HK-2 (cell line): ENCODE data around the gene HAP1.
"Not testable (repeated sequence)": the region's sequence is repeated elsewhere in the genome, so short reads cannot be mapped to it uniquely, and the experiment has no call there.

Source experiments
- DNase-seq: peaks from one replicate; pipeline ENCODE4 v3.0.0-alpha.2; 2018; ENCODE audit not compliant: unreplicated experiment

Gene HAP1, protein sequence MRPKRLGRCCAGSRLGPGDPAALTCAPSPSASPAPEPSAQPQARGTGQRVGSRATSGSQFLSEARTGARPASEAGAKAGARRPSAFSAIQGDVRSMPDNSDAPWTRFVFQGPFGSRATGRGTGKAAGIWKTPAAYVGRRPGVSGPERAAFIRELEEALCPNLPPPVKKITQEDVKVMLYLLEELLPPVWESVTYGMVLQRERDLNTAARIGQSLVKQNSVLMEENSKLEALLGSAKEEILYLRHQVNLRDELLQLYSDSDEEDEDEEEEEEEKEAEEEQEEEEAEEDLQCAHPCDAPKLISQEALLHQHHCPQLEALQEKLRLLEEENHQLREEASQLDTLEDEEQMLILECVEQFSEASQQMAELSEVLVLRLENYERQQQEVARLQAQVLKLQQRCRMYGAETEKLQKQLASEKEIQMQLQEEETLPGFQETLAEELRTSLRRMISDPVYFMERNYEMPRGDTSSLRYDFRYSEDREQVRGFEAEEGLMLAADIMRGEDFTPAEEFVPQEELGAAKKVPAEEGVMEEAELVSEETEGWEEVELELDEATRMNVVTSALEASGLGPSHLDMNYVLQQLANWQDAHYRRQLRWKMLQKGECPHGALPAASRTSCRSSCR

DNA sequence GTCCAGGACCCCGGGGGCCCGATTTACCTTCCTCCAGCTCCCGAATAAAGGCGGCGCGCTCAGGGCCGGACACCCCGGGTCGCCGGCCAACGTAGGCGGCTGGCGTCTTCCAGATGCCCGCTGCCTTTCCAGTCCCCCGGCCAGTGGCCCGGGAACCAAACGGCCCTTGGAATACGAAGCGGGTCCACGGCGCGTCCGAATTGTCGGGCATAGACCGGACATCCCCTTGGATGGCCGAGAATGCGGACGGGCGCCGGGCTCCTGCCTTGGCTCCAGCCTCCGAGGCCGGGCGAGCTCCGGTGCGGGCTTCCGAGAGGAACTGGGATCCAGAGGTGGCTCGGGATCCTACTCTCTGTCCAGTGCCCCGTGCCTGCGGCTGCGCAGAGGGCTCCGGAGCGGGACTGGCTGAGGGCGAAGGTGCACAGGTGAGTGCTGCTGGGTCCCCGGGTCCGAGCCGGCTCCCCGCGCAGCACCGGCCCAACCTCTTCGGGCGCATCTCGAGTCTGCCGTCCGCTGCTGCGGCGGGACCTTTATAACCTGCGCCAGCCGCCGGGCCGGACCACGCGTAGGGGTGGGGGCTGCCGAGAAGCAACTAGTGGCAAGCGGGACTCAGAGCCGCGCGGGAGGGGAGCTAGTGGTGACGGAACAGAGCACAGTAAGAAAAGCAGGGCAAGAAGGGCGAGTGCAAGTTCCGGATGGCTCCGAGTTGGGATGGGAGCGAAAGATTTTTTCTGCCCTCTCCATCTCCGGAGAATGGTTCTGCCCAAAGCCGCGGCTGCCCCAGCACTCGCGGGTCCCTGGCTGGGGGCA is at the start of gene HAP1:
HAP1 (minus strand) TSS at position 505 of the 810 bp plus-strand sequence; CDS start at position 496, 9 bp downstream.
- peak; percentile 46 for DNase-seq

DNA sequence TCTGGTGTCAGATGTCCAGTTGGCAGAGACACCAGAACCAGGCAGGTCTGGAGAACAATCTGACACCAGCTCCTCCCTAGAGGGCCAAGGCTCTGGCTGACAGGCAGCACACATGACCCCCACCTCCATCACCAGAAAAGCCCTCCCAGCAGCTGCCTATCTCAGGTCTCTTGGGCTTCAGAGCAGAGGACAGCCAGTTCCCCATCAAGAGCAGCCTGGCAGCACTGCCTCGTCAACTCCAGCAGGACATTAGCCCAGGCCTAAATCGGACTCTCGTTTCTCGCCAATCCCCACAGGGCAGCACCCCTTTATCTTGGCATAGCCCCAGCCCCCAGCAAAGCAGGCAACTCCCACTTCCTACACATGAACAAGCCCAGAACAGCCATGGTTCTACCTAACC is 47.7 kb upstream of the HAP1 start:
- DNase-seq = no peak

DNA sequence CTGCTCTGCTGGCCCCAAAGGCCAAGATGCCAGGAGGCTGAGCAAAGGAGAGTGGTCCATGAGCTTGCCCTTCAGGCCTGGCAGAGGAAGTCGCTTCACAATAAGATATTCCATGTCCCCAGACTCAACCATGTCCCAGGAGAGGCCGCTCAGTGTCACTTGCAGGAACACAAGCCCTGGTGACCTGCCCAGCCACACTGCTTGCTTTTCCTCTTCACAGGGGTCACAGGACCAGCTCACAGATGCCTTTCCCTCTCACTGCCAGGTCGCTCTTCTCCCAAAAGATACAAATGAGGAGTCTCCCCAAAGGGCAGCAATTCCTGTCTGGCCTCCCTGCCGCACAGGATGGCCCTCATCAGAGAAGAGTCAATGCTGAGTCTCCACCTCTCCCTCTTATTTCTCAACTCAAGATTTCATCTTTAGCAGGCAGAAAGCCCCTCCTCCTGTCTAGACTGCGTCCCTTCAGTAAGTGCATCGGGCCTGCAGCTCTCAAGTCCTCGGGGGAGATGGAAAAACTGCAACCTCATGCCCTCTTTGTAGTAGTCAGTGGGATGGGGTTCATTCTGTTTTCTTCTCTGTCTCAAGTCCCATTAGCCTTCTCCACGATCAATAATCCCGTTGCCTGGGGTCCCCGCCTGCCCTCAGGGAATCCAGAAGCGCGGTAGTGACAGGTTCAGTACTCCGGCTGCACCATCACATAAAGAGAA is 47.1 kb upstream of the HAP1 start:
- DNase-seq = no peak

DNA sequence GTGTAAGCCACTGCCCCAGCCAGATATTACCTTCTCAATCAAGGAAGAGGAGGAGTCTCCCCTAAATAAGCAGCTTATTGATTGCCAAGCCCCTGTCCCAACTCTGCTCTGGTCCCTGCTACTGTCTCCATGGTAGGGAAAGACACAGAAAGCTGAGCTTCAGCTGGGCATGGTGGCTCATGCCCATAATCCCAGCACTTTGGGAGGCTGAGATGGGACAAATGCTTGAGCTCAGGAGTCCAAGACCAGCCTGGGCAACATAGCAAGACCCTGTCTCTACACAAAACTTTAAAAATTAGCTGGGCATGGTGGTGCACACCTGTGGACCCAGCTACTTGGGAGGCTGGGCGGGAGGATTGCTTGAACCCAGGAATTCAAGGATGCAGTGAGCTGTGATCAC is 45.5 kb upstream of the HAP1 start:
- no peak for DNase-seq

DNA sequence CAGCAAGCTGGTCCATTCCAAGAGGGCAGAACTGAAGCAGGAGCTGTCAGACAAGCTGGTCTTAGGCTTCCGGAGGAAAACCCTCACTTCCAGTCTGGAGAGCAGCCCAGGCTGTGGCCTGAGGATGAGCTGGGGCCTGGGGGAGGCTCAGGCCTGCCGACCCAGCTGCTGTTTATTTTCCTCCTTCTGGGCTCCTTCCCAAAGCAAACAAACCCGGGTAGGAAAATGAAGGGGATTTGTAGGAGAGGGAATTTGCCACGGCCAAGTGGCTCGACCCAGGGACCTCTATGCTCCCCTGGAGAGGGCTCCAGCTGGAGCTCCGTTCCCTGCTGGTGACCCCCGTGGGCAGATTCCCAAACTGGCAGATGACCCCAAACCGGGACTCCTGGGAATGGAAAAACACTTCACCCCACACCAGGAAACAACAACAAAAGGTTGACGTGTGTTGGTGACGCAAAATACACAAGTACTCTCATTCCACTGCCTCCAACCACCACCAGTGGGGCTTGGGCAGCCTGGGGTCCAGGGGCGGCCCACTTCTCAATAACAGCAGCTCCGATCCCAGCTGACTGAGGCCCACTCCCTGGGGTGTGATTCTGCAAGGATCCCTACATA is 43.2 kb upstream of the HAP1 start:
- peak; percentile 54 for DNase-seq

DNA sequence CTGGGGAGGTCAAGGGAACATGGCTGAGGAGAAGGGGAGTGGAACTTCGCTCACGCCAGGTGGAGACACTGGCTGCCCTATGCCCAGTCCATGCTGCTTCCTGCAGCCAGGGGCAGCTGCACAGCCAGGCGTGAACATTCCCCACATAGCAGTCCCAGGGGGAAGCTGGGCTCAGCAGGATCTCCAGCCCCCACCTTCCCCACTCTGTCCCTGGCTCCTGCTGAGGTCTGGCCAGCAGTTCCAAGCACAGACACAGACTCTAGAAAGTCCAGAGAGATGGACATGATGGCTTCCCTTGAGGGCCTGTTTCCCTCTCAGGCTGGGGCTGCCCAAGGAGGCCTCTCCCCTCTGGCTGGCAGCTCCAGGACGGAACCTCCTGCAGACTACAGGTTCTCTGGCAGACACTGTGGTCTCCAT is 42.7 kb upstream of the HAP1 start:
- DNase-seq = peak; percentile 73

DNA sequence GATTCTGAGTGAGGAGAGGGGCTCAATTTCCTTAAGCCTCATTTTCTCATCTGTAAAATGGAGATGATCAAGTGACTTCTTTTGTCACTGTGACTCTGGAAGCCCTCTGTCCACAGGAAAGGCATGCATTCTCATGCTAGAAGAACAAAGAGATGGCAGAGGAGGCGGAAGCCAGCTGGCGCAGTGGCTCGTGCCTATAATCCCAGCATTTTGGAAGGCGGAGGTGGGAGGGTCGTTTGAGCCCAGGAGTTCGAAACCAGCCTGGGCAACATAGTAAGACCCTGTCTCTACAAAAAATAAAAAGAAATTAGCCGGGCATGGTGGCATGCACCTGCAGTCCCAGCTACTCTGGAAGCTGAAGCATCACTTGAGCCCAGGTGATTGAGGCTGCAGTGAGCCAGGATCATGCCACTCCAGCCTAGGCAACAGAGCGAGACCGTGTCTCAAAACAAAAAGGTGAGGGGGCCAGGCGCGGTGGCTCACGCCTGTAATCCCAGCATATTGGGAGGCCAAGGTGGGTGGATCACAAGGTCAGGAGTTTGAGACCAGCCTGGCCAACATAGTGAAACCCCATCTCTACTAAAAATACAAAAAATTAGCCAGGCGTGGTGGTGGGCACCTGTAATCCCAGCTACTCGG is 41.9 kb upstream of the HAP1 start:
- DNase-seq = not testable (repeated sequence)

DNA sequence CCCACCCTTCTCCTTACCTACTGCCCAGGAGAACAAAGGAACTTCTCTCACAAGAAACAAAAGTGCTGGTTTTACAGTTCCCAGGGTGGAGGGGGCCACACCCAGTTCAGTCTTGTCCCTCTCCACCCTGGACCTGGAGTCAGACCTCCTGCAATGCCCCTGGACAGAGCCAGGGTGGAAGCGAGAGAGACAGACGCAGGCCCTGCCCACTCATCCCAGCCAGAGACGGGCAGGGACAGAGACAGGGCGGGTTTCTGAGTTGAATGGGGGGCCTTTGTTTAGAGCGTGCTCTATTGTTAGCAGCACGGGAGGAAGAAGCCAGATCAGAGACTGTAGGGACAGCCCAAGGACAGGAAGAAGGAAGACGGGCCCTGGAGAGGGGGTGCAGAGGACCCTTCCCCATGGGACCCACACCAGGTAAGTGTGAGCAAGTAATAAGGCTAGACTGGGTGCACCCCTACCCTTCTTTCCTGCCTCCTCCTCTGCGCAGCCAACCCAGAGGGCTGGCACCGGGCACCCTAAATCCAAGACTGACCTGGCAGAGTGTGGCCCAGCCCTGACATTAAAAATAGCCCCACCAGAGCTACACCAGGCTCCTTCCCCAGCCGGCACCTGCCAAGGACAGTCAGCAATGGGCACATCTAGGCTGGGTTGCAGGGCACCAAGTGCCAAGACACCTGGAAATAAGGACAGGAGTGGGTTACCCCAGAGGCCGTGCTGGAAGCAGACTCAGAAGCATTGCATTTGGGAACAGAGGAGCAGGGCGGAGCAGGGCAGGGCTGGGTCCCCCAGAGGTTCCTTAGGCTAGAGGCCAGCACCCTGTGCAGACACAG is 41.2 kb upstream of the HAP1 start:
- DNase-seq = no peak

DNA sequence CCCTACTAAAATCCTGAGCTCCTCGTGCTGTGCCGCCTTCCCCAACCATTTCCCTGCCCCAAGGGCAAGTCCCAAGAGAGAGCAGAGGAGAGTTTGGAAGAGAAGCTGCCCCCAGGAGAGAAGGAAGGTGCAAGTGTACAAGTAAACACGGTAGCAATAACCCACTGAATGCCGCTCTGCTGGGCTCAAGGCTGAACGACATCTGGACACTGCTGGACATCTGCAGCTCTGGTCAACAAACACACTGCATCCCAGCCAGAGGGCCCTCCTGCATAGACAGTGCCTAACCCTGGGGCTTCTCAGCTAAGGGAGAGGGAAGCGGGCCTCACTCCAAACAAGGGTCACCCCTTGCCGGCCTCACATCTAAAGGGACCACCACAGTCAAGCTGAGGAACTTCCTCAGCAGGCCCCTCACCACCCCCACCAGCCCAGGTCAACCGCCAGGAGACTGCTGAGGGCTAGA is 39.3 kb upstream of the HAP1 start:
- DNase-seq = no peak

DNA sequence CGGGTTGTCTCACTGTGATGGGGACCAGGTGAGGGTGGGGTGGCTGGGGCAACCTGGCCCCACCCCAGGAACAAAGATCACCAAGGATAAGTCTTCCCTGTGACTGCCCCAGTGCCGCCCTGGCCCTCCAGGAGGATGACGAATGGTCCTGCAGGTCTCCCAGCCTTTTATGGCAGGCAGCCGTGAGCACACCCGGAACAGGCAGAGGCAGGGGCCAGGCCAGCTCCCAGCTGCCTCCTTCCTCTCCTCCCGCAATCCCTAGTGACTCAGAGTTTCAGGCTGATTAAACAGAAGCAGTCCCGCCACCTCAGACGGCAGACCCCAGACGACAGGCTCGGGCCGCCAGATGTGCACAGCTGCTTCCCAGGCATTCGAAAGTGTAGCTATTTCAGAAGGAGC is 38.7 kb upstream of the HAP1 start:
- DNase-seq = peak; percentile 88

DNA sequence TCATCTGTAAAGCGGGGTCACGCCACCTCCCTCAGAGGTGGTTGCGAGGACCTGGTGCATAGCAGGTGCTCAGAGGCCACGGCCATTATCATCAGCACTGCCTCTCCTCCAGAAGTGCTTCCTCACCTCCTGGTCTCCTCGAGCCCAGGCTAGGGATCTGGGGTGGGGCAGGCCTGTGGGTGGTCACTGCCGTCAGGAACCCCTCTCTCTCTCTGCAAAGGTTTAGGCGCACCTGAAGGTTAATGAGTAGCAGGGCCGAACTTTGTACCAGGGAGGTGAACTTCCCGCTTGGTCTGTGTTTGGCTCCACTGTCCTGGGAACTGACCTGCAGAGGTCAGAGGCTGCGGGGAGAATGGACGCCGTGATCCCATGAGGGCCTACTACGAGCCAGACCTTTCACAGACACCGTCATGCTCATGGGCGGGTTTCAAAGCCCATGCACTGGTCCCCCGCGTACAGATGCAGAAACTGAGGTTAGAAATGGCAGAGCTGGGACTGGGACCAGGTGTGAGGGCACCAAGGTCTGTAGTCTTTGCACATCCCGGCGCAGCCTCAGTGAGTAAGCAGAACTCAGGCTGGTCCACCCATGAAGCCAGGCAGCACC is 38.2 kb upstream of the HAP1 start:
- DNase-seq = no peak

DNA sequence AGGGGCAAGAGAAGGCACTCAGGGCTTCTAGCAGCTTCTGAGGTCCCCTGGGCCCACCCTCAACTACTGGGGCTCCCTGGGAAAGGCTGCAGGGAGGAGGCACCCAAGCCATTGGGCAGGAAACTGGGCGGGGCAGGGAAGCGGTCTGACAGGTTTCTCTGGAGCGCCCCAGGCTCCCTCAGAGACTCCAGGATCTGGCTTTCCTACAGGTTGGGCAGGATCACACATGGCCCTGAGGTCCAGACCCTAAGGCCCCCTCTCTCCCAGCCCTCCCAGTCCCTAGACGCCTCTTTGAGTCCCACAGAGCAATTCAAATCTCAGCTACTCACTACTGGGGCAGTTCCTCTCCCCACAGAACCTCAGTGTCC is 37.8 kb upstream of the HAP1 start:
- DNase-seq = no peak

DNA sequence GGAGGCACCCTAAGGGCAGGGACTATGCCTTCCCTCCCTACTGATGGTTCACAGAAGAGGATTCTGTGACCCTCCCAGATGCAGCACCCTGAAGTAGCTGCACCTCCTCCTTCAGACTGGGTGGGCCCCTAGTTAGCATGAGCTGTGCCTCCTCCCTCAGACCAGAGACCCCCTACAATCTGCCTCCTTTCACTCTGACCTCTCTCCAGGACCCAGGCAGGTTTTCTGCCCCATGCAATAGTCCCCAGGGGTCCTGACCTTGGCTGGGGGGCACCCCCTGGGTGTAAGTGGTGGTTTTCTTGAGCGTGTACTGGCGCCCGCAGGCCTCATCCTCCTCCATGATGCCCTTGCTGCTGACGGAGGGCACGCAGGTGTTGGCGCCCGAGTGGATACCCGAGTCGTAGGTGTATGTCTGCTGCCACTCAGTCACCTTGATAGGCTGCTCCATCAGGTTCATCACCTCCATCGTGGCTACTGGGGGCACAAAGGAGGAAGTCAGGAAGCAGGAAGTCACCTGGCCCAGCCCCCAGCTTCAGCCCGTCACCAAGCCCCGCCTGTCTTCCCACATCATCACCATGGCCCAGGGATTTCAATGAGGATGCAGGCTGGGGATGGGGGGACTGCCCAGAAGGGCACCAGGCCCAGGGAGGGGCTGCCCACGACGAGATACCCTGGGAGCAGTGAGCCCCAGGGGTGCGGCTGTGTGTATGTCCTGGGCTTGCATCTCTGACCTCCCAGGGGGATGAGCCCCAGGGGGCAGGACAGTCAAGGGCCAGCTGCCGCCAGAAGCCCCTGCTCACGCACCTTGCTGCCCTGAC is 37.2 kb upstream of the HAP1 start:
- no peak for DNase-seq

DNA sequence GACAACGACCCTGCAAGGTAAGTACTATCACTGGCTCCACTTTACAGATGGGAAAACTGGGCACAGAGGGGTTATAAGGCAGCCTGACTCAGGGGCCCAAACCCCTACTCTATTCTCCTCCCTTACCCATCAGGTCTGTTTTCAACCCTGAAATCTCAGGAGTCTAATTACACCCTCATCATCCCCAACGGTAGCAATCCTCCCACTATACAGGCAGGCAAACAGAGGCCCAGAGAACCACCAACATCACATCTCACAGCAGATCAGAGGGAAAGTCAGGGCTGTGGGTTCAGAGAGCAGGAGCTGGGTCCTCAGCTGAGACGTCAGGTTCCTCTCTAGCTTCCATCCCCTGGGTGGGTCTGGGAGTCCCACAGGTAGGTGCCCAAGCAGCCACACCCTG is 35.5 kb upstream of the HAP1 start:
- no peak for DNase-seq

DNA sequence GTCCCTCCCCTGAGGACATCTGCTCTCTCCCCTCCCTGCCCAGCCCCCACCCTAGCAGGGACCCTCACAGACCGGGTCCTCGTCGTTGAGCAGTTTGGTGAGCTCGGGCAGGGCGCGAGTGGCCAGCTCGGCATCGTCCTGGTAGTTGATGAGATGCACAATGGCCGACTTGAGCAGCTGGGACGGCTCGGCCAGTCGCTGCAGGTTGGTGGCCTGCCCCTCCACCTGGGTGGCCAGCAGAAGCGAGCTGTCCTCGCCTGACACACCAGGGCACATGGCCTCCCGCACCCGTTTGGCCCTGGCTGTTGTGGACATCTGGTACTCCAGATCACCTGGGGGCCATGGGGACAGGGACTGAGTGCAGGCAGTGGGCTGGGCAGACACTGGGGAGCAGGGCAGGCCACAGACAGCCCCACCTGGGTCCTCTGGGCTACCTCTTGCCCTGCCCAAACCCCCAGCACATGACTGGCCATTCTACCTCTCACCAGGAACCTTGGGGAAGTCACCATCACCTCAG is 35.0 kb upstream of the HAP1 start:
- DNase-seq = no peak

DNA sequence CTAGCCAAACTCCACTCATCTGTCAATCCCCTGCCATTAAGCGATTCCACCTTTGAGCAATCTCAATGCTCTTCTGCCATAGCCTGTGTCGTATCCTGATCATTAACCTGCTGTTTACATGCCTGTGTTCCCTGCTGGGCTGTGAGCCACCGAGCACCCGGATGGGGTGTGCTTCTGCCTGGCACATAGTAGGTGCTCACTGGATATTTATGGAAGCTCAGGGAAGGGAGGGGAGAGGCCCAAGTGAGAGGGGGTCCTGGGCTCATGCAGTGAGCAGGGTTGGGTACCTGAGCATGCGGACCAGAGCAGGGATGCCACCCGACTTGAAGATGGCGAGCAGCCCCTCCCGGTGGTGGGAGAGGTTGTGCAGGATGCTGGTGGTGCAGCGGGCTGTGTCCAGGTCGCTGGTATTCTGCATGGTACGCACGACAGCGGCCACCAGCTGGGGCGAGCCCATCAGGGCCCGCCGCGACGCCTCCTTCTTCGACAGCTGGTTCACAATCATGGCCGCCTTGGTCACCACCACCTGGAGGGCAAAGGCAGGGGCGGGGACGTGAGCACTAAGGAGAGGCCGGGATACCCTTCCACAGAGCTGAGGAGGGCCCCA is 34.3 kb upstream of the HAP1 start:
- no peak for DNase-seq

DNA sequence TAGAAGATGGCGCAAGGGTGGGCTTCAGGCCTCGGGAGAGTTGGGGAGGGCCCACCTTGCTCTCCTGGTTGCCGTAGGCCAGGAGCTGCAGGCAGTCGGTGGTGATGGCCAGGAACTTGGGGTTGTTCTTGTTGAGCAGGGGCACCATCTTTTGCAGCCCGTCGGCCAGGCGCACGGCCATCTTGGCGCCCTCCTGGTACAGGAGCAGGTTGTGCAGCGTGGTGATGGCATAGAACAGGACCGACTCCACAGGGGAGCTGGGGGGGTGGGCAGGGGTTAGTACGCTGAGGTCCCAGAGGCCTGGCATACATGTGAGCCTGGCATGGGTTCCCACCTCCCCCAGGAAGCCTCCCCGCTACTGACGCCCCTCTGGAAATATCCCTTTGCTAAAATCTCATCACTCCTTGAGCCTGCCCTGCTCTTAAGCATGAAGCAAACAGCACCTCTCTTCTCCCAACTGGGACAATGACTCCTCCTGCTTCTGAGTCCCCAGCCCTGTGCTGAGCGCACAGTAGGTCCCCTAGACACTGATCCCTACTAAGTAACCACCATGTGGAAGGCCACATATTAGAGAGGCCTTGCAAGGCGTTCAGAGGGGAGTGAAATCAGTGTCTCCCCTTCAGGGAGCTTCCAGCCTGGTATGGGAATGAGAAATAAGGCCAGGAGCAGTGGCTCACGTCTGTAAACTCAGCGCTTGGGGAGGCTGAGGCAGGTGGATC is 33.0 kb upstream of the HAP1 start:
- DNase-seq = no peak
